GM12891 (cell line): ENCODE data around the gene STS.

Experiments
- PAX5 ChIP-seq: IDR thresholded peaks from 2 replicates; pipeline ENCODE4 v1.6.1; 2011; ENCODE audit warnings: low read length, moderate library complexity, mild to moderate bottlenecking; ENCODE audit not compliant: insufficient read depth, severe bottlenecking
- POLR2A ChIP-seq: IDR thresholded peaks from 2 replicates; pipeline ENCODE4 v1.6.1; 2011; ENCODE audit warnings: low read depth, low read length, control low read depth
- POLR2AphosphoS5 ChIP-seq: IDR thresholded peaks from 2 replicates; pipeline ENCODE4 v1.6.1; 2011; ENCODE audit warnings: low read depth, low read length, control low read depth
- TAF1 ChIP-seq: IDR thresholded peaks from 2 replicates; pipeline ENCODE4 v1.6.1; 2011; ENCODE audit warnings: low read depth, low read length, control low read depth

DNA sequence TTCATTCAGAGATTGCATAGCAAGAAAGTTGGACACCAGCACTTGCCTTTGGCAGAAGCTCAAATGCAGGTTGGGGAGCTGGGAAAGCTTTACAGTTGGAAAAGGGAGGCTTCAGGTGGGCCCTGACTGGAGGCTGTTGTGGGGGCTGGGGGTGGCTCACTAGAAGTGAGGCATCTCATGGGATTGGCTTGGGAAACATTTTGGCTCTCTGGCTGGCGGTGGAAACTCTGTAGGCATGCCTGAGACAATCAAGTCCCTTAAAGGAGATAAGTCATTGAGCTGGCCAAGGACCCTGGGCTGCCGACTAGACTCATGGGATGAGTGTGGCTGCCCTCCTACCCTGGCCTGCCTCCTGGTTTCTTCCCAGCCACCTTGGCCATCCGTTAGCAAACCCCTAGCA is 31.4 kb upstream of the STS start:
- TF ChIP-seq POLR2AphosphoS5 (no peak), TAF1 (no peak), POLR2A (no peak), PAX5 (no peak)
